HG03520 (cell line): ENCODE measurements around the gene CECR2.

Source experiments
- ATAC-seq: cut with Tn5 transposase; IDR thresholded peaks from one replicate; pipeline ENCODE4 v1.9.1; 2021; ENCODE audit warnings: mild to moderate bottlenecking, moderate library complexity; ENCODE audit not compliant: unreplicated experiment

CECR2 gene

DNA sequence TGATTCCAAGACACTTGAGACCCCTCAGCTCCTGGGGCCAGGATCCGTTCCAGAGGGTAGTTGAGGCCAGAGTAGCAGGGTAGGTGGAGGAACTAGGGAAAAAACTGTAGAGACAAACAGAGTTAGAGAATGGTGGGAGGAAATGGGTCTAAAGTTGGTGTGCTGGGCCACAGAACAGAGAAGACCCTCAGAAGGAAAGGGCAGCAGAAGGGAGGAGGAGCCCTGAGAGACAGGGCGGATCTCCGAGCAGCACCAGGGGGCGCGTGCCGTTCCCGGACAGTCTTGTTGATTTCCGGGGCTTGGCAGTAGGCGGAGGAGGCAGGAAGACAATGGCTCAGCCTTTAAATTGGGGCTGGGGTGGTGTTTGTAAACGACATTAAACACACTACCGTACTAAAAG is 2.4 kb upstream of the CECR2 start:
- no peak for ATAC-seq

DNA sequence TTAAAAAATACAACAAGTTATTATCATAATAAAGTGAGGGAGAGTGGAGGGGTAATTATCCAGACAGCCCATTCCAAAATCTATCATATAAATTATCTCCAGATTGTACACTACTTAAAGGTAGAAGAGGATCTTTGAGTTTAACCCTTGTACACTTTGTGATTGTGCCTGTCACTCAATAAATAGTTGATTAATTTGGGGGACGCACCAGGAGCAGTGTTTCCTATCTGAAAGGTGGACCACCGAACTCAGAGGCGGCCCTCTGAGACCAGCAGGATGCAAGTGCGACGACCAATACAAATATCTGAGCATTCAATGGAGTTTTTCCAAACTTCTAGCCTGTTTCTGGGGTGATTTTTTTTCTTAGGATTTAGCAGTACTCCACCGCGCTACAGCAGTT is 1.1 kb upstream of the CECR2 start:
- no peak for ATAC-seq

GRCh38 chr22:17368554-17369438 is 464 bp upstream of the CECR2 start:
- ATAC-seq: no peak

DNA sequence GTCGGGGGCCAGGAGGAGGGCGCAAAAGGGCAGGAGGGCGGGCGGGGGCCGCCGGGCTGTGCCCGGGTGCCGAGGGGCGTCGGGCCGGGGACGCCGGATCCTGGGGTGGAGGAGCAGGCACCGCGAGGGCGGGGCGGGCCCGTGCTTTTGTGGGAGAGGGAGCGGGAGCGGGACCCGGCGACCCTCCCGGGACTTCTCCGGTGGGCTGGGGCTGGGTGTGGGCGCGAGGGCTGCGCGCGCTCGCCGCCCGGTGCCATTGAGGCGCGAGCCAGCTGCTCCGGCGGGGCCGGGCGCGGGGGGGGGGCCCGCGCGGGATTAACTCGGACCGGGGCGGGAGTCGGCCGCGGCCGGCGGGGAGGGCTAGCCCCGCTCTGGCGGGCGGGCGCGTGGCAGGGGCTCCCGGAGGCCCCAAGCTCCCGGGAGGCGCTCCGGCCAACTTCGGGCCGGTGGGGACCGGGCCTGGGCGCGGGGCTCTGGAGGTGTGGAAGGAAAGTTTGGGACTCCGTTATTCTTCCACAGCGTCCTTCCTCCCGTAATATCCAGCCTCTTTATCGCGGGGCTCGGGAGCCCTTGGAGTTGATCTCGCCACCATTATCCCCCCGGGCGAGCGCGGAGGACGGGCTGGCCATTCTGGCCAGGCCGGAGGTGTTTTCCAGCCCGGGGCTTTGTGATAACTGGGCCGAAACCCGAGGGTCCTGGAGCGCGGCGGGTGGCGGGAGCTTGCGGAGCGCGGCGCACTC is 936 bp downstream of the CECR2 start:
- no peak for ATAC-seq

DNA sequence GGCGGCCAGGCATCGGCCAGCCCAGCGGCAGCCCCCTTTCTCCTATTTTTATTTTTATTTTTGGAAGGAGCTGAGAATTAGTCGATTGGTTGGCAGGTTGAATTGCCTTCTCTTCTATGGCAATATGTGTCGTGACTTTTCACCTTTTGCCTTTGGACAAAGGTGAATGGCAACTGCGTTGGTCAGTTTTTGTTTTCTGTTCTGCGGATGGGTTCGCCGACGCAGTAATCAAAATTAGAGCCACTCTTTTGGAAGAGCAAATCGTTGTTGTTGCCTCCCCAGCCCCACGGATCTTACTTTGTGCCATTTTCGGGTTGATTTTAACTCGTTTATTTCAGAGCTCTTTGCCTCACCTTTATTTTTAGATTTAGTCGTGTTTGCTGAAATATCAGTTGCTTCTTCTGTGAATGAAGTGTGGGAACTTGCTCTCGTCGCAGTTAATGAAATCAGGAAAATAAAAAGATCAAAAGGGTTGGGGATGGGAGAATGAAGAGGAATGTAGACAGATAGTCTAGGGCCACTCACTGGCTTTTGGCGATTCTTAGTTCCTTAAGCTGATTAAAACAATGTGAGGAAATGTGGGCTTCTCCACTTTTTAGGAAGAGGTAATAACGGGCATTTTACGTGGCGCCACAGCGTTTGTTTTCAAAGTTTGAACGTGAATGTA is 1.6 kb downstream of the CECR2 start:
- no peak for ATAC-seq

GRCh38 chr22:17371448-17371847 is 2.2 kb downstream of the CECR2 start:
- ATAC-seq: no peak

- no peak for ATAC-seq
Observed at GRCh38 chr22:17373855-17374254, 4.6 kb downstream of the CECR2 start.

GRCh38 chr22:17375914-17376614 is 6.8 kb downstream of the CECR2 start:
- no peak for ATAC-seq

DNA sequence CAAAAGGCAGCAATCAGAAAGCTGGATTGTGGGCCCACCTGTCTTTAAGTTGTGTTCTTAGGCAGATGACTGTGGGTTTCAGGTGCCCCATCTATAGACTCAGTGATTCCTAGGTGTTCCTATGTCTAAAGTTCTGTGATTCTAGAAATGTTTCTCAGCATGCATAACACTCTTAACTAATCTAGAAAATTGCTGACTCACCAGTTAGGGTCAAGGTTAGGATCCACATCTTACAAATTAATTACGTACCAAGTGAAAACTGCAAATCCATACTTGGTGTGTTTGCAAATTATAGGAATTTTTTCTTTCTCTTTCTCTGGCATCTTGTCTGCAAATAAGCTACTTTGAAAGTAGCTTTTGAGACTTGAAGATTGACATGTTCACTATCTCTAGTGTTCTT is 7.7 kb downstream of the CECR2 start:
- no peak for ATAC-seq

- ATAC-seq: no peak
Observed at GRCh38 chr22:17379944-17380343, 10.7 kb downstream of the CECR2 start.

DNA sequence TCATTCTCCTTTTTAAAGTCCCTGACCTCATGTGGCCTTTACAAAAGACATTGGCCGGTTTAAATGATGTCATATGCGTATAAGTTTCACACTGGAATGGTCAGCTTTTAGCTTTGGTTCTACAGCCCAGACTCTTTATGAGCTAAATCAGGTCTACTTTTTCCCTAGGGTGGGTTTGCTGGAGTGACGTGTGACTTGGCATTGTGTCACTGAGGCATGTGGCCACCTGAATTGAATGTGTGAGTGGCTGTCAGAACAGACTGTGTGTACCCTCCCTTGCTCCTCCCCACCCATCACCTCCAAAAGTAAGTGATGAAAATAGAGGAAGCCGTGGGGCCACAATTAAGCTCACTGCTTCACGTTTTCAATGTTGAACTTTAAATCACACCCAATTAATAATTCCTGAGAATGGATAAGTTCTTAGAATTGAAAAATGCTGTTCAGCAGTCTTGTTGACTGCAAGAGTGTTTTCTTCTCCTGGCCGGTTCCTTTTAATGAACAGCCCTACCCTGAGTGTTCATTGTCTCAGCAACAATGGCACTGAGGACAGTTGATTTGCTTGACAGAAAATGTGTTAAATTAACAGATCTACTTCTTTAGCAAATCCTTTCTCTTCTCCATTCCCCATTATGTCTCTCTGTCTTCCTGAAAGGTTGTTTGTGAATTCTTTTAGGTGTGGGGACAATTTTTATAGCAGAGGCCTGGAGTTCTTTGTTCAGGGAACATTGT is 11.3 kb downstream of the CECR2 start:
- ATAC-seq: no peak

GRCh38 chr22:17381192-17381913 is 12.1 kb downstream of the CECR2 start:
- ATAC-seq: no peak

DNA sequence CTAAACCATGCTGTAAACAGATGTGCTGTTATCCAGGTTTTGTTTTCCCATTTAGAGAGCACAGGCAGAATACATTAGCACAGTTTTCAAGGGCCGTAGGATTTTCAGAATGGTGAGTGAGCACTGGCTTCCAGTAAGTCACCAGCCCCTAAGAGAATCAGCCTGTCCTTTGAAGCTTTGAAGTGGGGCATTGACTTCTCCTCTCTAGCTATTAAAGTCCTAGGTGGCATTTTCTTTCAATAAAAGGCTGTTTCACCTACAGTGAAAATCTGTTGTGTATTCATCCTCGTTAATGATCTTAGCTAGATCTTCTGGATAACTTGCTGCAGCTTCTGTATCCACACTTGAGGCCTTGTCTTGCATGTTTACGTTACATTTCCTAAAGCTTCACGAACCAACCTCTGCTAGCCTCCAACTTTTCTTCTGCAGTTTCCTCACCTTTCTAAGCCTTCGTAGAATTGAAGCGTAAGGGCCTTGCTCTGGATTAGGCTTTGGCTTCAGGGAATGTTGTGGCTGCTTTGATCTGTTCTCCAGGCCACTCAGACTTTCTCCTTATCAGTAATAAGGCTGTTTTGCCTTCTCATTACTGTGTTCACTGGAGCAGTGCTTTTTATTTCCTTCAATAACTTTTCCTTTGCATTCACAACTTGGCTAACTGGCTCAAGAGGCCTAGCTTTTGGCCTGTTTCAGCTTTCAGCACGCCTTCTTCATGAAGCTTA is 15.5 kb downstream of the CECR2 start:
- ATAC-seq: no peak

DNA sequence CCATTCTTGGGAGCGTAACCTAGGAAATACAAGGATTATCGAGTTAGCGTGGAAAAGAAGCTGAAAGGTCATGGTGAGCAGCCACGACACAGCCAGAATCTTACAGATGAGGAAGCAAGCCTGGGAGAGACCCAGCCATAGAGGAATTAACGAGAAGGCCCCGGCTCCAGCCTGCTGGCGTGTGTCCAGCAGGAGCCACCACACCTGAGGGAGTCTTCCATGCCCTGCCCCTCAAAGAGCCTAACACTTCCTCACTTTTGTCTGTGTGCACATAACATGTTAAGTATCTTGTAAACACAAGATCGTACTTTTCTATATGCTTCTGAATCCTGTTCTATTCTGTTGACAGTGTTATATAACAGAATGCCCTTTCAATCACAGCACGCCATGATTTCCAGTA is 18.1 kb downstream of the CECR2 start:
- no peak for ATAC-seq

DNA sequence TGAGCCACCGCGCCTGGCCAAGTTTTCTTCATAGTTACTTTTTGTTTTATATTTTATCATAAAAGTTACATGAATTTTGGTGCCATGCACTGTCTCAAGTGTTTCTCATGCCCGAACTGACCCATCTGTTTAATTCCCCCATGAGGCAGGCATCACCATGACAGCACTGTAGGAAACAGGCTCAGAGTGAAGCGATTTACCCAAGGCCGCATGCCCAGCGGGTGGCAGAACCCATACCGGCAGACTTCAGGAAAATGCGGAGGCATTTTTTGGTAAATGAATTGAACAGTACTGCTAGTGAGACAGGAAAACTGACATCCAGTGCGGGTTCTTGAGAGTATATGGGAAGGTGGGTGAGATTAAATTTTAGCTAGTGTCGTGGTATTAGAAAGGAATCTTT is 19.0 kb downstream of the CECR2 start:
- no peak for ATAC-seq

GRCh38 chr22:17390087-17390486 is 20.8 kb downstream of the CECR2 start:
- ATAC-seq: no peak

- ATAC-seq: no peak
Observed at GRCh38 chr22:17396516-17396915, 27.3 kb downstream of the CECR2 start.

DNA sequence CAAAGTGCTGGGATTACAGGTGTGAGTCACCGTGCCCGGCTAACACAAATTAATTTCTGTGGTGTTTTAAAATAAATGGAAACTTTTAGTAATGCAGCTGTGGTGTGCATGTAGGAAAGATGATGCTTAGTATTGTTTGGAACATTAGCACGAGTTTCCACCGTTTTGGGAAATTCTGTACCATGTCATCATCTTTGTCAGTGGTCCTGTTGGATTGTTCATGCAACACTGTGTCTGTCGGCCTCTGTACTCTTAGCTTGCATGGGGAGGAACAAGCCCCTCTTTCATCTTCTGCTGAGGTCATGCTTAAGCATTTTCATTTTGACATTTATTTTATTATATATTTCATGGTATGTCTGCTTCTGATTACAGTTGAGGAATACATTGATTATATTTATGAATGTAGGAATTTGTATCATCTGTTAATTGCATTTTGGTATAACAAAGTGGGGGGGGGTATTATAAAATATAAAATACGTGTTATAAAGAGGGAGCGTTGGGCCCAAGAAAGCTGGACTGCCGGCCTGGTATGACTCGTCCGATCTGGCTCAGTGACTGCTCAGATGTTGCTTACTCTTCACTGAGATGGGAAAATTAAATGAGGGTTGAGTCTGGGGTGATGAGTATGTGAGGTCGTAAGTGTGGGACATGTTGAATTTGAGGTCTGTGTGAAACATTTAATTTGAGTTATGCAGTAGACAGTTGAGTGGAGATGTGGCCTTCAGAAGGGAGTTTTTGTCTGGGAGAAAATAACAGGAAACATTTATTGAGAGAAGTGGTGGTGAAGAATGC is 28.7 kb downstream of the CECR2 start:
- ATAC-seq: no peak
